Bronchial epithelial cell (primary cell): Measurements from ENCODE around the gene PDXDC1. TPM values are rescaled to one million over a fixed set of nuclear protein-coding genes. Genes with fewer than 3 reads are reported as not detected.
"Not testable (repeated sequence)": the region's sequence is repeated elsewhere in the genome, so short reads cannot be mapped to it uniquely, and the experiment has no call there.

Experiments
- DNase-seq: peaks from one replicate; pipeline ENCODE4 v3.0.0-alpha.2; 2010; ENCODE audit warnings: low read depth
- FAIRE-seq: peaks from 2 replicates; lab custom pipeline; 2011; peaks lifted over from hg19 to GRCh38; lab: Jason Lieb, UNC
- H3K27me3 ChIP-seq: 2 replicates; pipeline ENCODE4 v1.5.1; 2011; ENCODE audit warnings: low read length; ENCODE audit not compliant: control insufficient read depth, insufficient read depth
- H3K36me3 ChIP-seq: 2 replicates; pipeline ENCODE4 v1.5.1; 2011; ENCODE audit warnings: low read length; ENCODE audit not compliant: control insufficient read depth, insufficient read depth
- H3K4me3 ChIP-seq: 2 replicates; pipeline ENCODE4 v1.5.1; 2011; ENCODE audit warnings: mild to moderate bottlenecking, low read depth, low read length, control low read depth
- total RNA-seq: library from RNA; depleted of rRNA; stranded (reverse); fragments of >200 nt; gene quantifications from 2 replicates; pipeline ENCODE4 v1.2.1, GENCODE V29; 2014

The PDXDC1 gene
- total RNA-seq, 1 donor from 2014 or later = 71.9 TPM

DNA sequence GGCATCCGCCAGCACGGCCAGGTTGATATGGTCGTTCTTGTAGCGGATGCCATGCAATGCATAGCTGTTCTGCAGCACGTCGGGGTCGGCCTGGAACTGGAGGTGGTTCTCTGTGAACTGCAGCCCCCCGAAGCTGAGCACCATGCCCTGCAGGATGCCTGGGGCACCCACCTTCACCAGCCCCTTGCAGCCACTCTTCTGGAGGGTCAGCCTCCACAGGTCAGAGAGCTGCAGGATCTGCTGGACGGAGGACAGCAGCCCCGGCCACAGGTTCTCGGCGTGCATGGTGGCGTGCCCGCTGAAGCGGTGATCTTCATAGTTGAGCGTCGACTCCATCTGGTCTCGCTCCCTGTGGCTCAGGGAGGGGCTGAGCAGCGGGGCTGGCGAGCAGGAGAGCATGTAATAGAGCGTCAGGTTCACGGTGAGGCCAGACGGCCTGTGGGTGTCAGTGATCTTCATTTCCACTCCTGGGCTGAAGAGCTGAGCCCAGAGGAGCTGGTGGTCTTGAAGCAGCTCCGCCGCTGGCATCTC, 13.9 kb downstream of the PDXDC1 start:
- not testable (repeated sequence) for DNase-seq, H3K36me3 ChIP-seq, FAIRE-seq

DNA sequence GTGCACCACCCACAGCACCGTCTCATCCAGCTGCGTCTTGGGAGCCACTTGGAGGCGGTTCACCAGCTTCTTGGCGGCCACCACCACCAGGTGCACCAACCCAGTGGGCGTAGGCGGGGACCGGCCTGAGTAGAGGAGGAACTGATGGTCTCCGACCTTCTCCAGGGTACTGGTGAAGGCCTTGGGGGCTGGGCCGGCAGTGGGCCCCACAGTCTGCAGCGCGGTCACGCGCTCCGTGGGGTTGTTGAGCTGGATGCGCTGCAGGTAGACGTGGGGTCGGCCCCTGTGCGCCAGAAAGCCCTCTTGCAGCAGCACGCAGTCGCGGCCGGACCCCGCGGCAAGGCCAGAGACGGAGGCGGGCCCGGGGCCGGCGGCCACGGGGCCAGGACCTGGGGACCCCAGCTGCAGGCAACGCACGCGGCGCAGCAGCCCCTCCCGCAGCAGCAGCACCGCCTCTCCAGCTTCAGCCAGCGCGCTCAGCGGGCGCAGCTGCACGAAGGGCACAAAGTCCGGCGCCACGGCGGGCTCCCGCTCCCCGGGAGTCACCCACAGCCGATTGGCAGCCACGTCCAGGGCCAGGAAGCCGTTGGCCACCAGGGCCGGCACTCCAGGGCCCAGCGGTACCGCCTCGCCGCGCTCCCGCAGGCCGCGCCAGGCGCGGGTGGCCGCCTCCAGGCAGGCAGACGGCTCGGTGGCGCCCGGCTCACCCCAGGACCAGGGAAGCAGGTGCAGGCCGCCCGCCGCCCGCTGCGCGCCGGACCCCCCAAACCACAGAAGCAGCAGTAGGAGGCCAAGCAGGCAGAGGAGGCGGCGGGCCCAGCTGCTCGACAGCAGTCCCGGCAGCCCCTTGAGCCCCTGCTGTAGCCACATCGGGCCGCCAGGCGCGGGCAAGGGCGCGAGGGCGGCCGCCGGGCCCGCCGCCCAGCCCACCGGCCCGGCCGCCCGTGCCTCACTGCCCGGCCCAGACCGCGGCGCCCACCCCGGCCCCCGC, 14.8 kb downstream of the PDXDC1 start:
- H3K36me3 ChIP-seq, H3K4me3 ChIP-seq, H3K27me3 ChIP-seq, FAIRE-seq, DNase-seq: not testable (repeated sequence)

More for the DNA sequence above, 13.9 kb downstream of the PDXDC1 start:
- not testable (repeated sequence) for H3K4me3 ChIP-seq, H3K27me3 ChIP-seq

DNA sequence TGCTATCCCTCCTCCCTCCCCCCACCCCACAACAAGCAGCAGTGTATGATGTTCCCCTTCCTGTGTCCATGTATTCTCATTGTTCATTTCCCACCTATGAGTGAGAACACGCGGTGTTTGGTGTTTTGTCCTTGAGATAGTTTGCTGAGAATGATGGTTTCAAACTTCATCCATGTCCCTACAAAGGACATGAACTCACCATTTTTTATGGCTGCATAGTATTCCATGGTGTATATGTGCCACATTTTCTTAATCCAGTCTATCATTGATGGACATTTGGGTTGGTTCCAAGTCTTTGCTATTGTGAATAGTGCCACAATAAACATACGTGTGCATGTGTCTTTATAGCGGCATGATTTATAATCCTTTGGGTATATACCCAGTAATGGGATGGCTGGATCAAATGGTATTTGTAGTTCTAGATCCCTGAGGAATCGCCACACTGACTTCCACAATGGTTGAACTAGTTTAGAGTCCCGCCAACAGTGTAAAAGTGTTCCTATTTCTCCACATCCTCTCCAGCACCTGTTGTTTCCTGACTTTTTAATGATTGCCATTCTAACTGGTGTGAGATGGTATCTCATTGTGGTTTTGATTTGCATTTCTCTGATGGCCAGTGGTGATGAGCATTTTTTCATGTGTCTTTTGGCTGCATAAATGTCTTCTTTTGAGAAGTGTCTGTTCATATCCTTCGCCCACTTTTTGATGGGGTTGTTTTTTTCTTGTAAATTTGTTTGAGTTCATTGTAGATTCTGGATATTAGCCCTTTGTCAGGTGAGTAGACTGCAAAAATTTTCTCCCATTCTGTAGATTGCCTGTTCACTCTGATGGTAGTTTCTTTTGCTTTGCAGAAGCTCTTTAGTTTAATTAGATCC, 18.7 kb downstream of the PDXDC1 start:
- not testable (repeated sequence) for H3K27me3 ChIP-seq, H3K4me3 ChIP-seq, DNase-seq, H3K36me3 ChIP-seq, FAIRE-seq

DNA sequence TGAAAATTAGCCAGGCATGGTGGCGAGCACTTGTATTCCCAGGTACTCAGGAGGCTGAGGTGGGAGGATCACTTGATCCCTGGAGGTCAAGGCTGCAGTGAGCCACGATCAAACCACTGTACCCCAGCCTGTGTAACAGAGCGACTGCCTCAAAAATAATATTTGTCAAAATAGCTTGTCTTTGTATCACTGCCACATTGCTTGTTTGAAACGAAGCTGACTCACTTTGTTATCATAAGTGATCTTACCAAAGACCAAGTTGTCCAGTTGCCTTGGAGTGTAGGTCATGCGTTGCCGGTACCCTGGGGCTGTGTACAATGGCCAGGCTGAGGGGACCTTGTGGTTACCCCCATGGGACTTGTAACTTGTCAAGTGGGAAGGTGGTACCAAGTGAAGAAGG, 21.9 kb downstream of the PDXDC1 start:
- not testable (repeated sequence) for FAIRE-seq, H3K27me3 ChIP-seq, H3K4me3 ChIP-seq, H3K36me3 ChIP-seq, DNase-seq

DNA sequence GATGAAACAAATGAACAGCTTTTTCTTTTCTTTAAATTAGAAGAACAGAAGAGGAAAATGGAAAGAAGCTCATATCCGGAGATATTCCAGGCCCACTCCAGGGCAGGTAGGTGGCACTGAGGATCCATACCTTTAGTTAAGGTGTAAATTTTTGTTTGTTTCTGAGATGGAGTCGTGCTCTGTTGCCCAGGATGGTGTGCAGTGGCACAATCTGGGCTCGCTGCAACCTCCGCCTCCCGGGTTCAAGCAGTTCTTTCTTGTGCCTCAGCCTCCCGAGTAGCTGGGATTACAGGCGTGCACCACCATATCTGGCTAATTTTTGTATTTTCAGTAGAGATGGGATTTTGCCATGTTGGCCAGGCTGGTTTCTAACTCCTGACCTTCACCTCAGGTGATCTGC, 23.5 kb downstream of the PDXDC1 start:
- not testable (repeated sequence) for H3K27me3 ChIP-seq, H3K36me3 ChIP-seq, H3K4me3 ChIP-seq, FAIRE-seq, DNase-seq

DNA sequence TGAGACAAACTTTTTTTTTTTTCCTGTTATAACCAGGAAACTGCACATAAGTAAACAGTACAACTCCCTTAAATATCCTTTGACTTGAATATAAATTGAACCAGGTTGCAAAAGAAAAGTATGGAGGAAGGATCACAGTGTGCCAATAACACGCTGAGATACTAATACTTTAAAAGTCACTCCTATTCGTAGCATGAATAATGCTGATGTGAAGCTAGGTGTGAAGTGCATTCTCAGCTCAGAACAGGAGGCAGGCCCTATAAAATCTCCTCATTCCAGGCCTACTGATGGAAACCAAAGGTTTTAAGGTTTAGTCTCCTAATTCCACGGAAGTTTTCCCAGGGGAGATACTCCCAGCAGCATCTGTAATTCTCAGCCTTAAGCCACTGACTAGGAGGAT, 25.0 kb downstream of the PDXDC1 start:
- not testable (repeated sequence) for FAIRE-seq, H3K36me3 ChIP-seq, H3K27me3 ChIP-seq, H3K4me3 ChIP-seq, DNase-seq

DNA sequence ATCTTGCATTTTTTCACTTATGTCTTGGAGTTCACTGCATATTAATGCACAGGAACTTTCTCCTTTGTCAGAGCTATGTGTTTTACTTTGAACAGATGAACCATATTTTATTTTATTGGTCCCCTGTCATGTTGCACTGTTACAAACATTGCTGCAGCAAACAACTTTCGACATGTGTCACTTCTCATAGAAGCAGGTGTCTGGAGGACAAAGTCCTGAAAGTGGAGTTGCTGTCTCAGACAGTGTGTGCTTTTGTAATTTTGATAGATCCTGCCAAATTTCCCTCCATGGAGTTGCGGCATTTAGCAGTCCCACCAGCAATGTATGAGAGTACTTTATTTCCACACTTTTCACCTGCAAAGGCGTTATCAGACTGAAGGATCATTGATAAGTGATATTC, 27.6 kb downstream of the PDXDC1 start:
- FAIRE-seq, DNase-seq, H3K4me3 ChIP-seq, H3K27me3 ChIP-seq: not testable (repeated sequence)
- peaks cover 12% of the 10 kb centered on the region for H3K36me3 ChIP-seq

DNA sequence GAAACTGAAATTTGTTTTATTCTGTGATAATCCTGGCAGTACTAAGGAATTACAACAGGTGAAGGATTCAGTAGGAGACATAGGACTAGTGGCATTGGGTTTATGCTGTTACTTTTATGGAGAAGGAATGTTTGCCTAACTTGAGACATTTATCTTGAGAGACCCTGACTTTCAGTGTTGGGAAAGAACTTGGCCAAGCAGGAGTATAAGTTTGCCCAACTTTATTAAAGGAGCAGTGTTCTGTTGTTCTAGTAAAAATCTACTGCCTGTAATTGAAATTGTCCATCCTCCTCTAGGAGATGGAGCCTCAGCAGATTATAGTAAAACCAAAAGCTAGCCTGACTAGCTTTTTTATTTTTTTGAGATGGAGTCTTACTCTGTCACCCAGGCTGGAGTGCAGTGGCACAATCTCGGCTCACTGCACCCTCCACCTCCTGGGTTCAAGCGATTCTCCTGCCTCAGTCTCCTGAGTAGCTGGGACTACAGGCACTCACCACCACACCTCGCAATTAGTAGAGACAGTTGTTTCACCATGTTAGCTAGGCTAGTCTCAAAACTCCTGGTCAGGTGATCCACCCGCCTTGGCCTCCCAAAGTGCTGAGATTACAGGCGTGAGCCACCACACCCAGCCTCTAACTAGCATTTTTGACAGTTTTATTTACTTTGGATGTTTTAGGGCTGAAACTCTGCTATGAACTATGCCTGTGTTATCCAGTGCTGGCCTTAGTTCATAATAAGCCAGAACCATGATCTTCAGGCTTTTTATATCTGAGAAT, 30.7 kb downstream of the PDXDC1 start:
- not testable (repeated sequence) for H3K36me3 ChIP-seq, H3K27me3 ChIP-seq, FAIRE-seq, H3K4me3 ChIP-seq, DNase-seq

DNA sequence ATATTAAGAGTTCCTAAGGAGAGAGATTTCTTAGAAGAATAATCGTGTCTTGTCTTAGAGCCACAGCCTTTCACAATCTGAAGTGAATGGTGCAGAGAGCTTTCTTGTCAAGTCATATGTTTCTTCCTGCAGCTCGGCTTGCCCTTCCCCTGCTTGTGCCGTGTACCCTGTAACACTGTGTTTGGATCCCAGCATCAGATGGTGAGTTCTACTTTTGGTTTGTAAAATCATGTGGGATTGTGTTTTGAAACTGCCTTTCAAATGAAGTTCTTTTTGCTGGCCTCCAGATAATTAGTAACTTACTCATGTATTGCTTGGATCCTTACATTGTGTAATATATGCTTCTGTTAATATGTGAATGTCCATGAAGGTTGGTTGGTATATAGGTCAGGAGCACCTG, 33.8 kb downstream of the PDXDC1 start:
- not testable (repeated sequence) for H3K27me3 ChIP-seq, H3K36me3 ChIP-seq, DNase-seq, H3K4me3 ChIP-seq, FAIRE-seq

DNA sequence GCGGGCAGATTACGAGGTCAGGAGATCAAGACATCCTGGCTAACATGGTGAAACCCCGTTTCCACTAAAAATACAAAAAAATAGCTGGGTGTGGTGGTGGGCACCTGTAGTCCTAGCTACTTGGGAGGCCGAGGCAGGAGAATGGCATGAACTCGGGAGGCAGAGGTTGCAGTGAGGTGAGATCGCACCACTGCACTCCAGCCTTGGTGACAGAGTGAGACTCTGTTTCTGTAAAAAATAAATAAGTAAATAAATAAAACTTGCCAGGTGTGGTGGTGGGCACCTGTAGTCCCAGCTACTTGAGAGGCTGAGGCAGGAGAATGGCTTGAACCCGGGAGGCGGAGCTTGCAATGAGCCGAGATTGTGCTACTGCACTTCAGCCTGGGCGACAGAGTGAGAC, 38.1 kb downstream of the PDXDC1 start:
- H3K4me3 ChIP-seq, H3K36me3 ChIP-seq, H3K27me3 ChIP-seq, FAIRE-seq, DNase-seq: not testable (repeated sequence)

DNA sequence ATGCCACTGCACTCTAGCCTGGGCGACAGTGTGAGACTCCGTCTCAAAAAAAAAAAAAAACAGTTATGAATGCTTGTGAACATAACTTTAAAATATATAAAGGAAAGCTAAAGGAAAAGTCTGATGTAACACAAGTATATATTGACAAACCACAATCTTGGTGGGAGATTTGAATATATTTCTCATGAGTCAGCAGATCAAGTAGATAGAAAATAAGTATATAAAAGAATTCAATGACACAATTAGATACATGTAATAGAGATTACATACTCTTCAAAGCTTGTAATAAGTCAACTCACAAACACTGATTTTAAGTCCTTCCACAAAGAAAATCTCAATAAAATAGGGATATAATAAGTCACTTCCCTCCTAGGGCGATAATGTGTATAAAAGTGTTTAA, 40.8 kb downstream of the PDXDC1 start:
- not testable (repeated sequence) for FAIRE-seq, H3K27me3 ChIP-seq, H3K4me3 ChIP-seq, DNase-seq
- H3K36me3 ChIP-seq = peaks cover 12% of the 10 kb centered on the region

DNA sequence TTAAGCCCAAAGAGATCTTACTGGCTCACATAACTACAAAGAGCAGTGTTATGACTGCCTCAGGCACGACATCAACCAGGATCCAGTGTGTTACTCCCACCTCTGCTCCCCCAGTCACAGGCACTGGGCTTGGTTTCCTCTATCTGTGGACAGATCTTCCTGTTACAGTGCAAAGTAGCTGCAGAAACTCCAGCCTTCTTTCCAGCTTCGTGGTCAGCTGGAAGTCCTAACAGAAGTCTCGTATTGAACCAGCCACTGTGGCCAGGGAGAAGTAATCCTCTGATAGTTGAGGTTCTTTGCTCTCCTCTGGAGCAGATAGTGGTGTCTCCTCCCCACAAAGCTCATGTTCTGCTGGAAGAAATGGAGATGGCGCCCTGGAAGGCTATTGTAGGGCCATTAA, 41.5 kb downstream of the PDXDC1 start:
- not testable (repeated sequence) for DNase-seq, H3K27me3 ChIP-seq, H3K4me3 ChIP-seq
- H3K36me3 ChIP-seq = peaks cover 14% of the 10 kb centered on the region
- peak; percentile 40 for FAIRE-seq

DNA sequence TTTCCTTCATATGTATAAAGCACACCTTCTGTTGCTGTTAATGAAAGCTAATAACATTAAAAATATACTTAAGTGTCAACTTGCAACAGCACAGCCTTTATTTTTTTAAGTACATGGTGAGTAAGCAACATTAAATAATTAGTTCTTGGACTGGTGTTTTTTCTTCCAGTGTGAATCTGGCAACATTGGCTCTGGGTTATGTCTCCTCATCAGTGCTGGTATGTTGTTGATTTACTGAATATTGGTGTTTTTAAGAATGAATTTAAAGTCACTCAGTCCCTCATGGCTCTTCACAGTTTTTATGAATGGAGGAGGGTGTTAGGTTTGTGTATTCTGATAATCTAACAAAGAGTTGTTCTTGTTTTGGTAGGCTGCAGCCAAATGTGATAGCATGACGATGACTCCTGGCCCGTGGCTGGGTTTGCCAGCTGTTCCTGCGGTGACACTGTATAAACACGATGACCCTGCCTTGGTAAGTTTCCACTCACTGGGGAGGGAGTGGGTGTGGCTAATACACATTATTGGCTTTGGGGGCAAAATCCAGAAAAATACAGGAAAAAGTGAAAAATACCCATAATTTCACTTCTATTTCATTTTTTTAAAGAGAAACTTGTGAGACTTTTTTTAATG, 42.2 kb downstream of the PDXDC1 start:
- peaks cover 16% of the 10 kb centered on the region for H3K36me3 ChIP-seq
- FAIRE-seq, DNase-seq, H3K27me3 ChIP-seq, H3K4me3 ChIP-seq: not testable (repeated sequence)
